Measurements from ENCODE around the gene RFX3.

The RFX3 gene

DNA sequence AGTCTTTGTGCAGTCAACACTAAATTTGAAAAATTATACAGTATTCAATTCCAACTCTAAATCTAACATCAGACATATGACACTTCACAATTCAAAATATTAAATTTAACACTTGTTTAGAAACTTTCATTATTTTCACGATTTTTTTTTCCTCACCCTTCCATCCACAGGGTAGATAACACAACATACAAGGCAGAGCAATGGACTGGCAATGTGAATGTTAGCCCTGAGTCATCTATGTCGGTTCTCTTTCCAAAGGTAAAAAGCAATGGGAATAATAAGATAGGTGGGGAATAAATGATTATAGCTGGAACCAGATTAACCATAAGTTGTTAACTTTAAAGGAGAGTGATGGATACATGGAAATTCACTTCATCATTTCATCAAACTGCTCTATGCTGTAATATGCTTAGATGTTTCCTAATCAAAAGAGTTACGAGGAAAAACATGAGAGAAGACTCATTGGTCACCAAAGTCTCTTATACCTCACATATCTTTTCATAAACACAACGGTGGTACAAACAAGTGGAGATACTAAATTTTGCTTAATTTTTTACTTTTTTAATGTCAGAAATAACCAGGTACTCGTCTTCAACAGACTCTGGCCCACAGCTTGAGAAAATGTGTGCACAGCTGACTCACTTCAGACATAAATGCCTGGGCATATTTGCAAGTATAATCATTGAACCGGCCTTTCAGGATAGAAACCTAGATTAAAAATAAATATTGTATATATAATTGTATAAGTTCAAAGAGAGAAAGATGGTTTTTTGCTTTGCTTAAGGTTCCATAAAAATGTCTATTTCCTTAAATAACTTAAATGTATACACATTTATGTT lies 23.0 kb downstream of the RFX3 start:
- no peak overlapping the region for H4K8ac ChIP-seq (ENCODE audit: low read depth, low read length)
- H3K23ac ChIP-seq (ENCODE audit: low read depth, low read length, poor library complexity), result no peak overlapping the region
- H3K4me2 ChIP-seq (ENCODE audit: insufficient read depth, low read length, poor library complexity, severe bottlenecking), result no peak overlapping the region
- no peak overlapping the region for H2AFZ ChIP-seq (ENCODE audit: low read length)
- H2BK12ac ChIP-seq (ENCODE audit: low read length), result no peak overlapping the region
- no peak overlapping the region for H3K4me3 ChIP-seq (ENCODE audit: low read length in 2 of 2)
- 100% methylated on average over 1 of the region's 6 CpGs for WGBS, 2 donors (ENCODE audit: extremely low coverage in 2 of 2, insufficient read length in 2 of 2, insufficient replicate concordance in 1 of 2)
- H2BK5ac ChIP-seq (ENCODE audit: low read length), result no peak overlapping the region
- no peak overlapping the region for H3K9ac ChIP-seq (ENCODE audit: low read depth, low read length, poor library complexity)
- peaks cover 0 to 24% of the 10 kb centered on the region in 2 donors for H3K36me3 ChIP-seq (replicated peaks in 1 of 2; ENCODE audit: control insufficient read depth in 2 of 2, insufficient read depth in 2 of 2, low read length in 2 of 2)
- no peak overlapping the region for H2AK5ac ChIP-seq (ENCODE audit: low read depth, low read length)
- H3K18ac ChIP-seq (ENCODE audit: low read length), result no peak overlapping the region
- no peak overlapping the region for H4K91ac ChIP-seq (ENCODE audit: low read depth, low read length, poor library complexity)
- H3K27ac ChIP-seq (replicated peaks; ENCODE audit: low read length), result no peak overlapping the region
- DNase-seq (ENCODE audit: low spot score), result no peak
- H3K4me1 ChIP-seq (ENCODE audit: control insufficient read depth in 2 of 2, insufficient read depth in 1 of 2, low read depth in 1 of 2, low read length in 2 of 2), result peaks cover 2 to 27% of the 10 kb centered on the region in 2 donors
- H3K14ac ChIP-seq (ENCODE audit: low read length), result no peak overlapping the region
- H3K4ac ChIP-seq (ENCODE audit: low read length), result no peak overlapping the region
- H3K27me3 ChIP-seq (ENCODE audit: control insufficient read depth in 3 of 3, insufficient read depth in 3 of 3, low read depth in 1 of 3, low read length in 3 of 3), result no peaks in the 10 kb centered on the region
- no peak overlapping the region for H2BK15ac ChIP-seq (ENCODE audit: low read length)
- H2BK120ac ChIP-seq (ENCODE audit: low read depth, low read length), result no peak overlapping the region
- no peaks in the 10 kb centered on the region for H3K79me1 ChIP-seq (ENCODE audit: low read depth, low read length)
- H3K9me3 ChIP-seq (replicated peaks in 1 of 2; ENCODE audit: control insufficient read depth in 2 of 2, insufficient read depth in 1 of 2, low read depth in 1 of 2, low read length in 2 of 2), result peaks cover 0 to 13% of the 10 kb centered on the region in 2 donors

DNA sequence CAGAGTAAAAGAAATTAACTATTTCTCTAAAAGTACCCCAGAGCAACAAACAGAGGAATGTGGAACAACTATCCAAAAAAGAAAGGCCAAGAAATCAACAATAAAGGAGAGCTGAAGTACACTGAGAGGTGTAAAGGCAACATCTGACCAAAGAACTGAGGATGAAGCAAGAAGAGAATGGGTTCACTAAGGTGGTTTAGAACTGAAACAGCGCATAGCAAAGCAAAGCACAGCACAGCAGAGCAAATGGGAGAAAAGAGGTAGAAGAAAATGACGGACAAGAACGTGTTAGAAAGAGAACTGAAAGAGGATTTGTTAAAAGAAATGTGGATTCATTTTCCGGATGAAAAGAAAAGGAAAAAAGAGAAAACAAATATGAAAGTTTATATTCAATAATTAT lies 25.8 kb downstream of the RFX3 start:
- no peak overlapping the region for H2AK5ac ChIP-seq (ENCODE audit: low read depth, low read length)
- no peak overlapping the region for H4K91ac ChIP-seq (ENCODE audit: low read depth, low read length, poor library complexity)
- H2BK5ac ChIP-seq (ENCODE audit: low read length), result no peak overlapping the region
- H3K79me1 ChIP-seq (ENCODE audit: low read depth, low read length), result no peaks in the 10 kb centered on the region
- H2BK15ac ChIP-seq (ENCODE audit: low read length), result no peak overlapping the region
- H3K23ac ChIP-seq (ENCODE audit: low read depth, low read length, poor library complexity), result no peak overlapping the region
- peak overlapping the region; percentile 42 for H3K27ac ChIP-seq (replicated peaks; ENCODE audit: low read length)
- no peak overlapping the region for H3K9ac ChIP-seq (ENCODE audit: low read depth, low read length, poor library complexity)
- peaks cover 2 to 51% of the 10 kb centered on the region in 2 donors for H3K4me1 ChIP-seq (ENCODE audit: control insufficient read depth in 2 of 2, insufficient read depth in 1 of 2, low read depth in 1 of 2, low read length in 2 of 2)
- no peaks in the 10 kb centered on the region for H3K27me3 ChIP-seq (ENCODE audit: control insufficient read depth in 3 of 3, insufficient read depth in 3 of 3, low read depth in 1 of 3, low read length in 3 of 3)
- WGBS, 2 donors (ENCODE audit: extremely low coverage in 2 of 2, insufficient read length in 2 of 2, insufficient replicate concordance in 1 of 2), result no CpG with 5 or more reads among the region's 4 CpGs
- no peak overlapping the region for H3K14ac ChIP-seq (ENCODE audit: low read length)
- H3K4ac ChIP-seq (ENCODE audit: low read length), result no peak overlapping the region
- DNase-seq (ENCODE audit: low spot score), result no peak
- H2BK120ac ChIP-seq (ENCODE audit: low read depth, low read length), result no peak overlapping the region
- H2BK12ac ChIP-seq (ENCODE audit: low read length), result no peak overlapping the region
- H3K4me3 ChIP-seq (ENCODE audit: low read length in 2 of 2), result no peak overlapping the region
- peaks cover 0 to 13% of the 10 kb centered on the region in 2 donors for H3K36me3 ChIP-seq (replicated peaks in 1 of 2; ENCODE audit: control insufficient read depth in 2 of 2, insufficient read depth in 2 of 2, low read length in 2 of 2)
- no peak overlapping the region for H3K4me2 ChIP-seq (ENCODE audit: insufficient read depth, low read length, poor library complexity, severe bottlenecking)
- no peak overlapping the region for H2AFZ ChIP-seq (ENCODE audit: low read length)
- no peak overlapping the region for H4K8ac ChIP-seq (ENCODE audit: low read depth, low read length)
- H3K9me3 ChIP-seq (replicated peaks in 1 of 2; ENCODE audit: control insufficient read depth in 2 of 2, insufficient read depth in 1 of 2, low read depth in 1 of 2, low read length in 2 of 2), result peaks cover 0 to 11% of the 10 kb centered on the region in 2 donors
- no peak overlapping the region for H3K18ac ChIP-seq (ENCODE audit: low read length)

DNA sequence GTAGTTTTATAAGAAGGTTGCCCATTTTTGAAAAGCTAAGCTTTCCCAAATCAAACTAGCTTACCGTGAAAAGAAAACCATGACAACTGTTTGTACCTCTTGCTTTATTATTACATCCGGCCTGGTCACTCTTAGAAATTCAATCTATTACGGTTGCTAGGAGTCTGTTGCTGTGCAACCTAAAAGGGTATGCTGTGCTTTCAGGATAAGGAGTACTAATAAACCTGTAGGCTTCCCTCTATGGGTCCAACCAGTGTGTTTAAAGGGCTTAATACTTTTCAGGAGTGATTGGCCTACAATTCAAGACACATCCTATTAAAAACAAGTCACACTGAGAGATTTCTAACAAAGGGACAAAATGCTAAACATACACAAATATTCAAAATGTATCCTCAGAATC lies 27.1 kb downstream of the RFX3 start:
- no peak overlapping the region for H3K27ac ChIP-seq (replicated peaks; ENCODE audit: low read length)
- no peak overlapping the region for H3K4me2 ChIP-seq (ENCODE audit: insufficient read depth, low read length, poor library complexity, severe bottlenecking)
- H2BK120ac ChIP-seq (ENCODE audit: low read depth, low read length), result no peak overlapping the region
- no peaks in the 10 kb centered on the region for H3K79me1 ChIP-seq (ENCODE audit: low read depth, low read length)
- no peak overlapping the region for H2BK12ac ChIP-seq (ENCODE audit: low read length)
- no CpG with 5 or more reads among the region's 3 CpGs for WGBS, 2 donors (ENCODE audit: extremely low coverage in 2 of 2, insufficient read length in 2 of 2, insufficient replicate concordance in 1 of 2)
- H3K14ac ChIP-seq (ENCODE audit: low read length), result no peak overlapping the region
- peaks cover 2 to 61% of the 10 kb centered on the region in 2 donors for H3K4me1 ChIP-seq (ENCODE audit: control insufficient read depth in 2 of 2, insufficient read depth in 1 of 2, low read depth in 1 of 2, low read length in 2 of 2)
- H3K18ac ChIP-seq (ENCODE audit: low read length), result no peak overlapping the region
- H3K9me3 ChIP-seq (replicated peaks in 1 of 2; ENCODE audit: control insufficient read depth in 2 of 2, insufficient read depth in 1 of 2, low read depth in 1 of 2, low read length in 2 of 2), result peaks cover 0 to 9% of the 10 kb centered on the region in 2 donors
- no peak overlapping the region for H2AK5ac ChIP-seq (ENCODE audit: low read depth, low read length)
- no peak overlapping the region for H4K8ac ChIP-seq (ENCODE audit: low read depth, low read length)
- H2BK15ac ChIP-seq (ENCODE audit: low read length), result no peak overlapping the region
- no peak overlapping the region for H2AFZ ChIP-seq (ENCODE audit: low read length)
- no peak overlapping the region for H2BK5ac ChIP-seq (ENCODE audit: low read length)
- H3K4ac ChIP-seq (ENCODE audit: low read length), result no peak overlapping the region
- no peak for DNase-seq (ENCODE audit: low spot score)
- H3K4me3 ChIP-seq (ENCODE audit: low read length in 2 of 2), result no peak overlapping the region
- H3K9ac ChIP-seq (ENCODE audit: low read depth, low read length, poor library complexity), result no peak overlapping the region
- H3K23ac ChIP-seq (ENCODE audit: low read depth, low read length, poor library complexity), result no peak overlapping the region
- H3K27me3 ChIP-seq (ENCODE audit: control insufficient read depth in 3 of 3, insufficient read depth in 3 of 3, low read depth in 1 of 3, low read length in 3 of 3), result no peaks in the 10 kb centered on the region
- H4K91ac ChIP-seq (ENCODE audit: low read depth, low read length, poor library complexity), result no peak overlapping the region
- H3K36me3 ChIP-seq (replicated peaks in 1 of 2; ENCODE audit: control insufficient read depth in 2 of 2, insufficient read depth in 2 of 2, low read length in 2 of 2), result peaks cover 0 to 13% of the 10 kb centered on the region in 2 donors

DNA sequence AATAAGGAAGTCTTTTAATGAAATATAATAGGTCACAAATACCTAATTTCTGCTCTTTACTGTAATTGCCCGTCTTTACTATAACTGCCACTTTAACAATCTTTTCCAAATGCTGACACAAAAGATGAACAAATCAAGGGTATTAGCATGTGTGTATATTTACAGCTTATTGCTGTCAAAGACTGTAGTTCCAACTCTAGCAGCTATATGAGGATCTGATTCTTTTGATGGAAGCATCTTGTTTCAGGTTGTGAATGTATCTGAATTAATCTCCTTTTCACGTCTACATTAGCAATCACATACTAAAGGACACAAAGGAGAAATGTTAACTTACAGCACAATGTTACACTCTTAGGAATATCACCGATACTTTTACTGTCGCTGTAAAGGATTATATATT lies 27.9 kb downstream of the RFX3 start:
- Histone ChIP-seq H3K9me3 (replicated peaks in 1 of 2; ENCODE audit: control insufficient read depth in 2 of 2, insufficient read depth in 1 of 2, low read depth in 1 of 2, low read length in 2 of 2) (peaks cover 0 to 9% of the 10 kb centered on the region in 2 donors), H3K79me1 (ENCODE audit: low read depth, low read length) (no peaks in the 10 kb centered on the region), H2BK120ac (ENCODE audit: low read depth, low read length) (no peak overlapping the region), H3K23ac (ENCODE audit: low read depth, low read length, poor library complexity) (no peak overlapping the region), H3K27ac (replicated peaks; ENCODE audit: low read length) (no peak overlapping the region), H3K9ac (ENCODE audit: low read depth, low read length, poor library complexity) (no peak overlapping the region), H3K4ac (ENCODE audit: low read length) (no peak overlapping the region), H2AFZ (ENCODE audit: low read length) (no peak overlapping the region), H3K14ac (ENCODE audit: low read length) (no peak overlapping the region), H2BK15ac (ENCODE audit: low read length) (no peak overlapping the region), H3K27me3 (ENCODE audit: control insufficient read depth in 3 of 3, insufficient read depth in 3 of 3, low read depth in 1 of 3, low read length in 3 of 3) (no peaks in the 10 kb centered on the region), H3K18ac (ENCODE audit: low read length) (no peak overlapping the region), H3K36me3 (replicated peaks in 1 of 2; ENCODE audit: control insufficient read depth in 2 of 2, insufficient read depth in 2 of 2, low read length in 2 of 2) (peaks cover 0 to 13% of the 10 kb centered on the region in 2 donors), H4K91ac (ENCODE audit: low read depth, low read length, poor library complexity) (no peak overlapping the region), H2BK5ac (ENCODE audit: low read length) (no peak overlapping the region), H3K4me3 (ENCODE audit: low read length in 2 of 2) (no peak overlapping the region), H3K4me2 (ENCODE audit: insufficient read depth, low read length, poor library complexity, severe bottlenecking) (no peak overlapping the region), H2AK5ac (ENCODE audit: low read depth, low read length) (no peak overlapping the region), H2BK12ac (ENCODE audit: low read length) (no peak overlapping the region), H3K4me1 (ENCODE audit: control insufficient read depth in 2 of 2, insufficient read depth in 1 of 2, low read depth in 1 of 2, low read length in 2 of 2) (peaks cover 2 to 61% of the 10 kb centered on the region in 2 donors), H4K8ac (ENCODE audit: low read depth, low read length) (no peak overlapping the region)
- no CpG with 5 or more reads among the region's 4 CpGs for WGBS, 2 donors (ENCODE audit: extremely low coverage in 2 of 2, insufficient read length in 2 of 2, insufficient replicate concordance in 1 of 2)
- no peak for DNase-seq (ENCODE audit: low spot score)
